GM23338 (cell line): ENCODE measurements around the gene ELP2. TPM values are rescaled to one million over a fixed set of nuclear protein-coding genes. Genes with fewer than 3 reads are reported as not detected.
"Not testable (repeated sequence)": the region's sequence is repeated elsewhere in the genome, so short reads cannot be mapped to it uniquely, and the experiment has no call there.

Source experiments
- ATAC-seq: fragments of 200-7000 bp; cut with Tn5 transposase; 3 replicates; pipeline ENCODE4 v1.9.1; 2020
- DNase-seq: peaks from one replicate; pipeline ENCODE4 v3.0.0-alpha.2; 2015; ENCODE audit warnings: low spot score
- H2AFZ ChIP-seq: fragments of 200-600 bp; sonication (generic); 2 replicates; pipeline ENCODE4 v1.8.0; 2016; ENCODE audit warnings: antibody characterized with exemption, mild to moderate bottlenecking, moderate library complexity
- H3F3A ChIP-seq: fragments of 200-600 bp; sonication (generic); replicated peaks from 2 replicates; pipeline ENCODE4 v1.8.0; 2017; ENCODE audit warnings: antibody characterized with exemption, mixed run types, low read depth
- H3K27ac ChIP-seq: fragments of 200-600 bp; sonication (generic); 2 replicates; pipeline ENCODE4 v1.6.1; 2016; ENCODE audit warnings: low read depth
- H3K27me3 ChIP-seq: fragments of 200-600 bp; sonication (generic); 2 replicates; pipeline ENCODE4 v1.8.0; 2016; ENCODE audit warnings: mild to moderate bottlenecking, mixed run types, moderate library complexity; ENCODE audit not compliant: insufficient read depth
- H3K36me3 ChIP-seq: fragments of 200-600 bp; sonication (generic); 2 replicates; pipeline ENCODE4 v1.8.0; 2016; ENCODE audit warnings: mild to moderate bottlenecking; ENCODE audit not compliant: insufficient read depth
- H3K4me1 ChIP-seq: fragments of 200-600 bp; sonication (generic); 2 replicates; pipeline ENCODE4 v1.8.0; 2016; ENCODE audit warnings: mild to moderate bottlenecking, moderate library complexity; ENCODE audit not compliant: insufficient read depth
- H3K4me2 ChIP-seq: fragments of 200-600 bp; sonication (generic); 2 replicates; pipeline ENCODE4 v1.7.1; 2017; ENCODE audit warnings: mixed run types
- H3K4me3 ChIP-seq: fragments of 200-600 bp; sonication (generic); 2 replicates; pipeline ENCODE4 v1.6.1; 2016; ENCODE audit warnings: mixed run types
- H3K79me2 ChIP-seq: fragments of 200-600 bp; sonication (generic); replicated peaks from 2 replicates; pipeline ENCODE4 v1.8.0; 2017; ENCODE audit warnings: mild to moderate bottlenecking; ENCODE audit not compliant: insufficient read depth
- H3K9me2 ChIP-seq: fragments of 200-600 bp; sonication (generic); 2 replicates; pipeline ENCODE4 v1.8.0; 2017; ENCODE audit not compliant: insufficient read depth
- H4K20me1 ChIP-seq: fragments of 200-600 bp; sonication (generic); replicated peaks from 2 replicates; pipeline ENCODE4 v1.8.0; 2017; ENCODE audit warnings: mild to moderate bottlenecking; ENCODE audit not compliant: insufficient read depth
- H3K27ac Mint-ChIP-seq: 2 replicates; pipeline ENCODE4 v1.8.0; 2020; ENCODE audit warnings: inconsistent platforms, mild to moderate bottlenecking, moderate library complexity, mixed read lengths
- H3K27me3 Mint-ChIP-seq: 3 replicates; pipeline ENCODE4 v1.8.0; 2022; ENCODE audit warnings: low read depth, mild to moderate bottlenecking, moderate library complexity, mixed read lengths, inconsistent platforms; ENCODE audit not compliant: insufficient read depth, poor library complexity
- H3K36me3 Mint-ChIP-seq: 3 replicates; pipeline ENCODE4 v1.8.0; 2021; ENCODE audit warnings: low read depth, mild to moderate bottlenecking, inconsistent platforms, moderate library complexity, mixed read lengths
- H3K4me1 Mint-ChIP-seq: 3 replicates; pipeline ENCODE4 v1.8.0; 2020; ENCODE audit warnings: mild to moderate bottlenecking, inconsistent platforms, mixed read lengths
- H3K4me3 Mint-ChIP-seq: 3 replicates; pipeline ENCODE4 v1.8.0; 2021; ENCODE audit warnings: moderate library complexity, mild to moderate bottlenecking, inconsistent platforms, mixed read lengths
- H3K9me3 Mint-ChIP-seq: 3 replicates; pipeline ENCODE4 v1.8.0; 2020; ENCODE audit warnings: moderate library complexity, mild to moderate bottlenecking, inconsistent platforms, mixed read lengths
- ETS1 ChIP-seq: IDR thresholded peaks from 2 replicates; pipeline ENCODE4 v1.6.1; 2016; ENCODE audit warnings: antibody characterized with exemption
- EZH2 ChIP-seq: fragments of 200-600 bp; sonication (generic); IDR thresholded peaks from one replicate; pipeline ENCODE4 v1.8.0; 2017; ENCODE audit warnings: antibody characterized with exemption, mild to moderate bottlenecking, low read depth; ENCODE audit not compliant: unreplicated experiment
- JUNB ChIP-seq: IDR thresholded peaks from one replicate; pipeline ENCODE4 v1.6.1; 2016; ENCODE audit warnings: antibody characterized with exemption; ENCODE audit not compliant: unreplicated experiment
- NANOG ChIP-seq: IDR thresholded peaks from 2 replicates; pipeline ENCODE4 v1.6.1; 2016; ENCODE audit warnings: antibody characterized with exemption, borderline replicate concordance
- POLR2AphosphoS5 ChIP-seq: IDR thresholded peaks from 2 replicates; pipeline ENCODE4 v1.6.1; 2016; ENCODE audit warnings: antibody characterized with exemption, low read depth
- ZNF114 ChIP-seq: fragments of 250-450 bp; sonication (Bioruptor Pico); IDR thresholded peaks from 2 replicates; pipeline ENCODE4 v1.5.0; 2020; ENCODE audit warnings: mild to moderate bottlenecking, moderate library complexity
- ZNF331 ChIP-seq: fragments of 250-450 bp; sonication (Bioruptor Pico); IDR thresholded peaks from 2 replicates; pipeline ENCODE4 v1.5.0; 2020; ENCODE audit warnings: low read depth, mild to moderate bottlenecking, moderate library complexity
- ZNF462 ChIP-seq: fragments of 250-450 bp; sonication (Bioruptor Pico); IDR thresholded peaks from 2 replicates; pipeline ENCODE4 v1.5.0; 2020; ENCODE audit warnings: mild to moderate bottlenecking, moderate library complexity
- polyA plus RNA-seq: library from polyadenylated mRNA; unstranded; fragments of >200 nt; fragmentation: Nextera tagmentation; extraction: Ambion mirVana; gene quantifications from 2 replicates; pipeline ENCODE4 v1.2.1, GENCODE V29; 2016
- total RNA-seq: library from RNA; depleted of rRNA; stranded (reverse); fragments of >200 nt; shearing (Covaris generic); gene quantifications from 2 replicates; pipeline ENCODE4 v1.2.3, GENCODE V29; 2014
- TF ChIP-seq, protein P1 (sequence below): IDR thresholded peaks from one replicate; pipeline ENCODE4 v1.6.1; 2018; ENCODE audit warnings: antibody characterized with exemption; ENCODE audit not compliant: unreplicated experiment

The ELP2 gene
- total and polyA plus RNA-seq, 2 experiments from 2014 or later, result 119 to 135 TPM

DNA sequence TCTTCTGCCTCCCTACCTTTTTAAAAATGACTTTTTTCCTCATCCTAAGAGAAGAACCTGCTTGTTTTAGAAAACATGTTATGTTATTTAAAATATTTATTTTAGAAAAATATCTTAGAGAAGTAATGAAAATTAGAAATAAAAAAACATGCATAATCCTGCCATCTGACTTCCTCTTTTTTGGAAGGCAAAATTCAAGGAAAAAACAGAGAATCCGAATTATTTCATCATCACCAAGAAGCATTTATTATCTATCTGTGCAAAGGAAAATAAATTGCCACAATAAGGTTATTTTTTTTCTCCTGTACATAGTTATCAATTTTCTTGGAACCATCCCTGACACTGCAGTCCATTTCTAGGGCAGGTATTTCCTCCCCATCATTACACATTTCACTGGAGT is 15.0 kb upstream of the ELP2 start (continued):
- TF ChIP-seq ETS1, result no peak

GRCh38 chr18:36116771-36117170 is 12.9 kb upstream of the ELP2 start:
- not testable (repeated sequence) for H3K27ac Mint-ChIP-seq, H3K4me1 Mint-ChIP-seq, H3K4me2 ChIP-seq, H3K9me3 Mint-ChIP-seq, H3F3A ChIP-seq, H3K4me3 ChIP-seq, DNase-seq, H2AFZ ChIP-seq, H4K20me1 ChIP-seq, H3K4me1 ChIP-seq, H3K27me3 Mint-ChIP-seq, H3K27me3 ChIP-seq, H3K9me2 ChIP-seq, H3K4me3 Mint-ChIP-seq, H3K79me2 ChIP-seq, ATAC-seq, H3K27ac ChIP-seq
- H3K36me3 Mint-ChIP-seq, result peaks cover 66% of the 10 kb centered on the region
- peaks cover 29% of the 10 kb centered on the region; the same call in 1 of the 2 replicates for H3K36me3 ChIP-seq

GRCh38 chr18:36120297-36120696 is 9.4 kb upstream of the ELP2 start:
- H3K36me3 Mint-ChIP-seq, result peaks cover 67% of the 10 kb centered on the region
- Histone ChIP-seq H3K79me2 (no peaks in the 10 kb centered on the region), H3F3A (no peaks in the 10 kb centered on the region), H3K4me1 (no peaks in the 10 kb centered on the region), H4K20me1 (0 out of 2 replicates have a peak, but pooled peaks cover 5% of the 10 kb centered on the region), H3K27ac (no peak overlapping the region), H3K9me2 (no peaks in the 10 kb centered on the region), H3K27me3 (no peaks in the 10 kb centered on the region), H3K36me3 (peaks cover 24% of the 10 kb centered on the region; the same call in 1 of the 2 replicates), H2AFZ (no peak overlapping the region), H3K4me2 (no peak overlapping the region), H3K4me3 (no peak overlapping the region)
- no peak overlapping the region for H3K27ac Mint-ChIP-seq
- H3K4me1 Mint-ChIP-seq, result no peaks in the 10 kb centered on the region
- no peak for DNase-seq
- H3K4me3 Mint-ChIP-seq, result no peak overlapping the region
- peaks cover 6% of the 10 kb centered on the region for H3K27me3 Mint-ChIP-seq
- no peaks in the 10 kb centered on the region for H3K9me3 Mint-ChIP-seq
- ATAC-seq, result no peak
- TF ChIP-seq POLR2AphosphoS5 (no peak), ZNF331 (CRISPR knock-in tag) (no peak), JUNB (no peak), NANOG (no peak), EZH2 (no peak), ETS1 (no peak), ZNF462 (no peak), ZNF114 (CRISPR knock-in tag) (no peak)
- TF ChIP-seq, protein P1, sequence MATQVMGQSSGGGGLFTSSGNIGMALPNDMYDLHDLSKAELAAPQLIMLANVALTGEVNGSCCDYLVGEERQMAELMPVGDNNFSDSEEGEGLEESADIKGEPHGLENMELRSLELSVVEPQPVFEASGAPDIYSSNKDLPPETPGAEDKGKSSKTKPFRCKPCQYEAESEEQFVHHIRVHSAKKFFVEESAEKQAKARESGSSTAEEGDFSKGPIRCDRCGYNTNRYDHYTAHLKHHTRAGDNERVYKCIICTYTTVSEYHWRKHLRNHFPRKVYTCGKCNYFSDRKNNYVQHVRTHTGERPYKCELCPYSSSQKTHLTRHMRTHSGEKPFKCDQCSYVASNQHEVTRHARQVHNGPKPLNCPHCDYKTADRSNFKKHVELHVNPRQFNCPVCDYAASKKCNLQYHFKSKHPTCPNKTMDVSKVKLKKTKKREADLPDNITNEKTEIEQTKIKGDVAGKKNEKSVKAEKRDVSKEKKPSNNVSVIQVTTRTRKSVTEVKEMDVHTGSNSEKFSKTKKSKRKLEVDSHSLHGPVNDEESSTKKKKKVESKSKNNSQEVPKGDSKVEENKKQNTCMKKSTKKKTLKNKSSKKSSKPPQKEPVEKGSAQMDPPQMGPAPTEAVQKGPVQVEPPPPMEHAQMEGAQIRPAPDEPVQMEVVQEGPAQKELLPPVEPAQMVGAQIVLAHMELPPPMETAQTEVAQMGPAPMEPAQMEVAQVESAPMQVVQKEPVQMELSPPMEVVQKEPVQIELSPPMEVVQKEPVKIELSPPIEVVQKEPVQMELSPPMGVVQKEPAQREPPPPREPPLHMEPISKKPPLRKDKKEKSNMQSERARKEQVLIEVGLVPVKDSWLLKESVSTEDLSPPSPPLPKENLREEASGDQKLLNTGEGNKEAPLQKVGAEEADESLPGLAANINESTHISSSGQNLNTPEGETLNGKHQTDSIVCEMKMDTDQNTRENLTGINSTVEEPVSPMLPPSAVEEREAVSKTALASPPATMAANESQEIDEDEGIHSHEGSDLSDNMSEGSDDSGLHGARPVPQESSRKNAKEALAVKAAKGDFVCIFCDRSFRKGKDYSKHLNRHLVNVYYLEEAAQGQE, result no peak
